Trophoblast cell (in vitro differentiated cells and primary cell): ENCODE measurements around the gene TIMP2.

Source experiments
- DNase-seq, 2 donors: peaks; one replicate each; pipeline ENCODE4 v3.0.0-alpha.2; 2016
- H2AFZ ChIP-seq: 2 replicates; pipeline ENCODE4 v1.6.1; 2013; ENCODE audit warnings: low read length, moderate library complexity, mild to moderate bottlenecking; ENCODE audit not compliant: insufficient read depth, poor library complexity
- H2AK5ac ChIP-seq: 2 replicates; pipeline ENCODE4 v1.6.1; 2013; ENCODE audit warnings: mild to moderate bottlenecking, low read length
- H2BK120ac ChIP-seq: 2 replicates; pipeline ENCODE4 v1.6.1; 2013; ENCODE audit warnings: low read length, mild to moderate bottlenecking, moderate library complexity; ENCODE audit not compliant: insufficient read depth, poor library complexity
- H2BK12ac ChIP-seq: 2 replicates; pipeline ENCODE4 v1.6.1; 2013; ENCODE audit warnings: mild to moderate bottlenecking, low read length, moderate library complexity
- H2BK5ac ChIP-seq: 2 replicates; pipeline ENCODE4 v1.6.1; 2013; ENCODE audit warnings: low read length, low read depth, moderate library complexity, mild to moderate bottlenecking; ENCODE audit not compliant: poor library complexity
- H3K14ac ChIP-seq: 2 replicates; pipeline ENCODE4 v1.6.1; 2013; ENCODE audit warnings: mild to moderate bottlenecking, low read length
- H3K18ac ChIP-seq: 2 replicates; pipeline ENCODE4 v1.6.1; 2013; ENCODE audit warnings: mild to moderate bottlenecking, low read length
- H3K23ac ChIP-seq: 2 replicates; pipeline ENCODE4 v1.6.1; 2013; ENCODE audit warnings: low read length
- H3K27ac ChIP-seq: 2 replicates; pipeline ENCODE4 v1.5.1; 2013; ENCODE audit warnings: low read depth, mild to moderate bottlenecking, inconsistent platforms, low read length, moderate library complexity
- H3K27me3 ChIP-seq: 2 replicates; pipeline ENCODE4 v1.6.1; 2013; ENCODE audit warnings: inconsistent platforms, mild to moderate bottlenecking, low read length, moderate library complexity; ENCODE audit not compliant: insufficient read depth
- H3K36me3 ChIP-seq, 2 experiments: 1 replicate in 1 of 2; 2 replicates in 1 of 2; pipeline ENCODE4 v1.6.1; 2013; ENCODE audit warnings: low read length in 2 of 2, mild to moderate bottlenecking in 2 of 2, moderate library complexity in 1 of 2; ENCODE audit not compliant: insufficient read depth in 2 of 2, control insufficient read depth in 1 of 2
- H3K4ac ChIP-seq: 2 replicates; pipeline ENCODE4 v1.6.1; 2013; ENCODE audit warnings: low read depth, mild to moderate bottlenecking, low read length, moderate library complexity
- H3K4me1 ChIP-seq, 2 experiments: 1 replicate in 1 of 2; 2 replicates in 1 of 2; pipeline ENCODE4 v1.6.1; 2013; ENCODE audit warnings: low read length in 2 of 2, mild to moderate bottlenecking in 2 of 2, moderate library complexity in 1 of 2; ENCODE audit not compliant: insufficient read depth in 2 of 2, control insufficient read depth in 1 of 2
- H3K4me2 ChIP-seq: 2 replicates; pipeline ENCODE4 v1.6.1; 2013; ENCODE audit warnings: inconsistent platforms, mild to moderate bottlenecking, low read length, moderate library complexity
- H3K4me3 ChIP-seq: 2 replicates; pipeline ENCODE4 v1.5.1; 2013; ENCODE audit warnings: mild to moderate bottlenecking, low read depth, low read length, inconsistent platforms
- H3K79me1 ChIP-seq: one replicate; pipeline ENCODE4 v1.6.1; 2013; ENCODE audit warnings: low read length
- H3K79me2 ChIP-seq: 2 replicates; pipeline ENCODE4 v1.6.1; 2013; ENCODE audit warnings: low read length, mild to moderate bottlenecking; ENCODE audit not compliant: control insufficient read depth, insufficient read depth, poor library complexity
- H3K9ac ChIP-seq: 2 replicates; pipeline ENCODE4 v1.6.1; 2013; ENCODE audit warnings: mild to moderate bottlenecking, low read length
- H3K9me3 ChIP-seq: 2 replicates; pipeline ENCODE4 v1.6.1; 2013; ENCODE audit warnings: low read depth, mild to moderate bottlenecking, control low read depth, inconsistent platforms, low read length; ENCODE audit not compliant: insufficient read depth
- H4K12ac ChIP-seq: 2 replicates; pipeline ENCODE4 v1.6.1; 2013; ENCODE audit warnings: low read depth, mild to moderate bottlenecking, low read length, moderate library complexity
- H4K8ac ChIP-seq: 2 replicates; pipeline ENCODE4 v1.6.1; 2013; ENCODE audit warnings: low read depth, mild to moderate bottlenecking, low read length, moderate library complexity
- H4K91ac ChIP-seq: one replicate; pipeline ENCODE4 v1.6.1; 2013; ENCODE audit warnings: low read depth, mild to moderate bottlenecking, low read length, moderate library complexity
- WGBS: extraction: QIAGEN DNeasy Blood & Tissue Kit; methylation state at CpG from one replicate; pipeline ENCODE4 v1.1.7; 2013; ENCODE audit warnings: missing lambda C conversion rate; ENCODE audit not compliant: insufficient read length, insufficient coverage; ENCODE audit errors: extremely low coverage; 5-methylcytosine and 5-hydroxymethylcytosine counted together

Gene TIMP2

GRCh38 chr17:78934681-78935418, 9.7 kb upstream of the TIMP2 start:
- no peak overlapping the region for H3K27ac ChIP-seq
- no peak overlapping the region for H2AFZ ChIP-seq
- peak overlapping the region; percentile 49 for H2AK5ac ChIP-seq
- no peak for DNase-seq
- H3K4me1 ChIP-seq = peaks cover 18 to 25% of the 10 kb centered on the region in 2 experiments
- H3K9ac ChIP-seq = no peak overlapping the region
- peaks cover 2% of the 10 kb centered on the region for H3K79me1 ChIP-seq
- no peaks in the 10 kb centered on the region for H3K36me3 ChIP-seq
- no peak overlapping the region for H3K18ac ChIP-seq
- no peak overlapping the region for H4K8ac ChIP-seq
- no peak overlapping the region for H3K23ac ChIP-seq
- no peaks in the 10 kb centered on the region for H3K27me3 ChIP-seq
- no CpG with 5 or more reads among the region's 19 CpGs for WGBS
- peak overlapping the region; percentile 13 for H3K14ac ChIP-seq
- H3K4me3 ChIP-seq = no peak overlapping the region
- no peaks in the 10 kb centered on the region for H3K79me2 ChIP-seq
- H4K12ac ChIP-seq = no peak overlapping the region
- H2BK120ac ChIP-seq = no peak overlapping the region
- H3K9me3 ChIP-seq = peaks cover 3% of the 10 kb centered on the region
- H3K4ac ChIP-seq = no peak overlapping the region
- H2BK5ac ChIP-seq = no peak overlapping the region
- peak overlapping the region; percentile 27 for H2BK12ac ChIP-seq
- H3K4me2 ChIP-seq = no peak overlapping the region
- peak overlapping the region; percentile 20 for H4K91ac ChIP-seq

- peaks cover 2% of the 10 kb centered on the region for H3K79me1 ChIP-seq
- H3K9me3 ChIP-seq = peaks cover 3% of the 10 kb centered on the region
- DNase-seq = peak; percentile 75 to 89
- H4K12ac ChIP-seq = no peak overlapping the region
- H2BK5ac ChIP-seq = no peak overlapping the region
- no peak overlapping the region for H3K18ac ChIP-seq
- H3K23ac ChIP-seq = no peak overlapping the region
- H4K91ac ChIP-seq = no peak overlapping the region
- no peak overlapping the region for H3K14ac ChIP-seq
- H3K4me2 ChIP-seq = peak overlapping the region; percentile 24
- no peaks in the 10 kb centered on the region for H3K27me3 ChIP-seq
- H3K4me3 ChIP-seq = no peak overlapping the region
- no peaks in the 10 kb centered on the region for H3K79me2 ChIP-seq
- H2BK120ac ChIP-seq = no peak overlapping the region
- no peak overlapping the region for H2BK12ac ChIP-seq
- H2AFZ ChIP-seq = no peak overlapping the region
- H4K8ac ChIP-seq = no peak overlapping the region
- no CpG with 5 or more reads among the region's 16 CpGs for WGBS
- no peak overlapping the region for H3K4ac ChIP-seq
- H3K27ac ChIP-seq = peak overlapping the region; percentile 11
- no peaks in the 10 kb centered on the region for H3K36me3 ChIP-seq
- H3K4me1 ChIP-seq = peaks cover 18 to 25% of the 10 kb centered on the region in 2 experiments
- H2AK5ac ChIP-seq = no peak overlapping the region
- H3K9ac ChIP-seq = no peak overlapping the region
Measured at GRCh38 chr17:78933959-78934568, 8.9 kb upstream of the TIMP2 start.

- no peak overlapping the region for H4K8ac ChIP-seq
- no peak overlapping the region for H4K12ac ChIP-seq
- no peak overlapping the region for H3K9ac ChIP-seq
- no CpG with 5 or more reads among the region's 18 CpGs for WGBS
- peaks cover 2% of the 10 kb centered on the region for H3K79me1 ChIP-seq
- H3K4ac ChIP-seq = no peak overlapping the region
- H3K18ac ChIP-seq = no peak overlapping the region
- no peak overlapping the region for H2BK120ac ChIP-seq
- H3K27ac ChIP-seq = no peak overlapping the region
- no peak overlapping the region for H2AFZ ChIP-seq
- peaks cover 18 to 25% of the 10 kb centered on the region in 2 experiments for H3K4me1 ChIP-seq
- peak overlapping the region; percentile 8 for H3K4me2 ChIP-seq
- peak; percentile 89 to 93 for DNase-seq
- peaks cover 3% of the 10 kb centered on the region for H3K9me3 ChIP-seq
- H3K23ac ChIP-seq = no peak overlapping the region
- H3K79me2 ChIP-seq = no peaks in the 10 kb centered on the region
- H4K91ac ChIP-seq = peak overlapping the region; percentile 12
- no peak overlapping the region for H2BK5ac ChIP-seq
- H3K4me3 ChIP-seq = no peak overlapping the region
- no peaks in the 10 kb centered on the region for H3K27me3 ChIP-seq
- peak overlapping the region; percentile 21 for H2BK12ac ChIP-seq
- H2AK5ac ChIP-seq = no peak overlapping the region
- H3K14ac ChIP-seq = no peak overlapping the region
- H3K36me3 ChIP-seq = no peaks in the 10 kb centered on the region
Measured at GRCh38 chr17:78933025-78933958, 8.1 kb upstream of the TIMP2 start.

GRCh38 chr17:78929908-78930775, 5.0 kb upstream of the TIMP2 start:
- Histone ChIP-seq H2BK120ac (no peak overlapping the region), H3K18ac (no peak overlapping the region), H3K23ac (no peak overlapping the region), H2AFZ (no peak overlapping the region), H3K27me3 (no peaks in the 10 kb centered on the region), H3K79me2 (no peaks in the 10 kb centered on the region), H3K79me1 (peaks cover 8% of the 10 kb centered on the region), H3K4me1 (peaks cover 22 to 24% of the 10 kb centered on the region in 2 experiments), H3K36me3 (no peaks in the 10 kb centered on the region), H2AK5ac (no peak overlapping the region), H3K9ac (no peak overlapping the region), H3K14ac (no peak overlapping the region), H3K27ac (no peak overlapping the region), H3K9me3 (no peaks in the 10 kb centered on the region), H3K4me3 (no peak overlapping the region), H3K4me2 (no peak overlapping the region), H4K8ac (no peak overlapping the region), H2BK5ac (no peak overlapping the region), H3K4ac (no peak overlapping the region), H4K12ac (no peak overlapping the region), H2BK12ac (no peak overlapping the region), H4K91ac (no peak overlapping the region)
- no CpG with 5 or more reads among the region's 31 CpGs for WGBS
- no peak for DNase-seq
